Islet precursor cell (in vitro differentiated cells): ENCODE data around the gene TNFAIP2.
"Not testable (repeated sequence)": the region's sequence is repeated elsewhere in the genome, so short reads cannot be mapped to it uniquely, and the experiment has no call there.

Experiments used
- DNase-seq: peaks from one replicate; pipeline ENCODE4 v3.0.0-alpha.2; 2018

The TNFAIP2 gene

GRCh38 chr14:103156651-103157378 lies 33.6 kb downstream of the TNFAIP2 start:
- DNase-seq = no peak

GRCh38 chr14:103157969-103158368 lies 34.7 kb downstream of the TNFAIP2 start:
- no peak for DNase-seq

- DNase-seq = no peak
Observed at GRCh38 chr14:103158688-103159087, 35.4 kb downstream of the TNFAIP2 start.

- no peak for DNase-seq
Observed at GRCh38 chr14:103160321-103161053, 37.2 kb downstream of the TNFAIP2 start.

GRCh38 chr14:103161054-103161397 lies 37.8 kb downstream of the TNFAIP2 start:
- DNase-seq = peak; percentile 86

- DNase-seq = peak; percentile 11
Observed at GRCh38 chr14:103163199-103163598, 39.9 kb downstream of the TNFAIP2 start.

- DNase-seq = peak; percentile 40
Observed at GRCh38 chr14:103164006-103164405, 40.7 kb downstream of the TNFAIP2 start.

- DNase-seq = peak; percentile 26
Observed at GRCh38 chr14:103164779-103165178, 41.5 kb downstream of the TNFAIP2 start.

- peak; percentile 32 for DNase-seq
Observed at GRCh38 chr14:103165323-103165722, 42.1 kb downstream of the TNFAIP2 start.

GRCh38 chr14:103169954-103170353 lies 46.7 kb downstream of the TNFAIP2 start:
- DNase-seq = no peak

GRCh38 chr14:103171206-103171605 lies 47.9 kb downstream of the TNFAIP2 start:
- not testable (repeated sequence) for DNase-seq

- peak; percentile 7 for DNase-seq
Observed at GRCh38 chr14:103172921-103173320, 49.7 kb downstream of the TNFAIP2 start.

GRCh38 chr14:103173887-103174286 lies 50.6 kb downstream of the TNFAIP2 start:
- not testable (repeated sequence) for DNase-seq

- not testable (repeated sequence) for DNase-seq
Observed at GRCh38 chr14:103176176-103176575, 52.9 kb downstream of the TNFAIP2 start.

GRCh38 chr14:103177376-103177775 lies 54.1 kb downstream of the TNFAIP2 start:
- DNase-seq = no peak

GRCh38 chr14:103178521-103178920 lies 55.3 kb downstream of the TNFAIP2 start:
- DNase-seq = no peak

GRCh38 chr14:103179094-103179493 lies 55.8 kb downstream of the TNFAIP2 start:
- no peak for DNase-seq

- DNase-seq = no peak
Observed at GRCh38 chr14:103180331-103180730, 57.1 kb downstream of the TNFAIP2 start.

- DNase-seq = no peak
Observed at GRCh38 chr14:103184046-103184445, 60.8 kb downstream of the TNFAIP2 start.

GRCh38 chr14:103185051-103186029 lies 62.1 kb downstream of the TNFAIP2 start:
- DNase-seq = no peak

GRCh38 chr14:103186241-103186822 lies 63.1 kb downstream of the TNFAIP2 start:
- DNase-seq = no peak
